Measurements from ENCODE around the gene AR. TPM values are rescaled to one million over a fixed set of nuclear protein-coding genes. Genes with fewer than 3 reads are reported as not detected.
A peak's percentile ranks its signal among the peaks of the same experiment; 100 is the strongest.

The AR gene
- total and polyA plus RNA-seq, 2 of the 4 experiments (the other 2 are of a cell fraction), result 1.5 to 4.7 TPM

DNA sequence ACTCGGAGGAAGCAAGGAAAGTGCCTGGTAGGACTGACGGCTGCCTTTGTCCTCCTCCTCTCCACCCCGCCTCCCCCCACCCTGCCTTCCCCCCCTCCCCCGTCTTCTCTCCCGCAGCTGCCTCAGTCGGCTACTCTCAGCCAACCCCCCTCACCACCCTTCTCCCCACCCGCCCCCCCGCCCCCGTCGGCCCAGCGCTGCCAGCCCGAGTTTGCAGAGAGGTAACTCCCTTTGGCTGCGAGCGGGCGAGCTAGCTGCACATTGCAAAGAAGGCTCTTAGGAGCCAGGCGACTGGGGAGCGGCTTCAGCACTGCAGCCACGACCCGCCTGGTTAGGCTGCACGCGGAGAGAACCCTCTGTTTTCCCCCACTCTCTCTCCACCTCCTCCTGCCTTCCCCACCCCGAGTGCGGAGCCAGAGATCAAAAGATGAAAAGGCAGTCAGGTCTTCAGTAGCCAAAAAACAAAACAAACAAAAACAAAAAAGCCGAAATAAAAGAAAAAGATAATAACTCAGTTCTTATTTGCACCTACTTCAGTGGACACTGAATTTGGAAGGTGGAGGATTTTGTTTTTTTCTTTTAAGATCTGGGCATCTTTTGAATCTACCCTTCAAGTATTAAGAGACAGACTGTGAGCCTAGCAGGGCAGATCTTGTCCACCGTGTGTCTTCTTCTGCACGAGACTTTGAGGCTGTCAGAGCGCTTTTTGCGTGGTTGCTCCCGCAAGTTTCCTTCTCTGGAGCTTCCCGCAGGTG lies 637 bp downstream of the AR start:
- no CpG with 5 or more reads among the region's 30 CpGs for WGBS, 2 experiments (ENCODE audit: extremely low coverage in 2 of 2, insufficient read length in 1 of 2)
- H2BK120ac ChIP-seq (ENCODE audit: low read depth, low read length), result no peak overlapping the region
- 0 out of 2 replicates have a peak overlapping the region, but pooled peaks have one; percentile 37 for H3K27ac ChIP-seq (ENCODE audit: insufficient read depth, low read length)
- no peaks in the 10 kb centered on the region for H3K9me1 ChIP-seq (ENCODE audit: insufficient read depth, low read length)
- ATAC-seq (ENCODE audit: low read depth) (peak; percentile 22), DNase-seq (no peak)
- no peaks in the 10 kb centered on the region for H3K4me1 ChIP-seq (ENCODE audit: control insufficient read depth, insufficient read depth, low read length)
- no peak overlapping the region for H2AFZ ChIP-seq (replicated peaks; ENCODE audit: low read length, poor library complexity)
- H2BK15ac ChIP-seq (ENCODE audit: low read depth, low read length), result no peak overlapping the region
- H3K56ac ChIP-seq (ENCODE audit: extremely low read depth, insufficient read depth, low read length), result no peak overlapping the region
- no peak overlapping the region for H3K4ac ChIP-seq (ENCODE audit: low read depth, low read length)
- no peak overlapping the region for H3K14ac ChIP-seq (replicated peaks; ENCODE audit: low read depth, low read length)
- H3K18ac ChIP-seq (ENCODE audit: low read depth, low read length), result no peak overlapping the region
- H2AK9ac ChIP-seq (replicated peaks; ENCODE audit: low read depth, low read length, poor library complexity), result no peak overlapping the region
- BruUV-seq (replicated peaks), result no TSS peak
- H3K23ac ChIP-seq (ENCODE audit: low read depth, low read length), result no peak overlapping the region
- no peak overlapping the region for H2AK5ac ChIP-seq (ENCODE audit: low read depth, low read length)
- H3K4me3 ChIP-seq (ENCODE audit: insufficient read depth, low read depth, low read length), result peak overlapping the region; percentile 50
- H3K9ac ChIP-seq (ENCODE audit: low read depth, low read length), result no peak overlapping the region
- no peak for TF ChIP-seq MAZ (IDR thresholded peaks at IDR 0.05; ENCODE audit: borderline replicate concordance, low read depth, low read length)
- no peak for TF ChIP-seq BHLHE40 (IDR thresholded peaks at IDR 0.05; ENCODE audit: low read depth, low read length)
- no peak for TF ChIP-seq SMC3 (IDR thresholded peaks at IDR 0.05; ENCODE audit: low read depth, low read length)
- TF ChIP-seq, protein P1, sequence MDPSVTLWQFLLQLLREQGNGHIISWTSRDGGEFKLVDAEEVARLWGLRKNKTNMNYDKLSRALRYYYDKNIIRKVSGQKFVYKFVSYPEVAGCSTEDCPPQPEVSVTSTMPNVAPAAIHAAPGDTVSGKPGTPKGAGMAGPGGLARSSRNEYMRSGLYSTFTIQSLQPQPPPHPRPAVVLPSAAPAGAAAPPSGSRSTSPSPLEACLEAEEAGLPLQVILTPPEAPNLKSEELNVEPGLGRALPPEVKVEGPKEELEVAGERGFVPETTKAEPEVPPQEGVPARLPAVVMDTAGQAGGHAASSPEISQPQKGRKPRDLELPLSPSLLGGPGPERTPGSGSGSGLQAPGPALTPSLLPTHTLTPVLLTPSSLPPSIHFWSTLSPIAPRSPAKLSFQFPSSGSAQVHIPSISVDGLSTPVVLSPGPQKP (IDR thresholded peaks at IDR 0.05; ENCODE audit: borderline replicate concordance, low read depth, low read length), result no peak
- TF ChIP-seq POLR2A (IDR thresholded peaks at IDR 0.05; ENCODE audit: low read depth, low read length), result no peak
- TF ChIP-seq, protein P2, sequence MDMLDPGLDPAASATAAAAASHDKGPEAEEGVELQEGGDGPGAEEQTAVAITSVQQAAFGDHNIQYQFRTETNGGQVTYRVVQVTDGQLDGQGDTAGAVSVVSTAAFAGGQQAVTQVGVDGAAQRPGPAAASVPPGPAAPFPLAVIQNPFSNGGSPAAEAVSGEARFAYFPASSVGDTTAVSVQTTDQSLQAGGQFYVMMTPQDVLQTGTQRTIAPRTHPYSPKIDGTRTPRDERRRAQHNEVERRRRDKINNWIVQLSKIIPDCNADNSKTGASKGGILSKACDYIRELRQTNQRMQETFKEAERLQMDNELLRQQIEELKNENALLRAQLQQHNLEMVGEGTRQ (IDR thresholded peaks at IDR 0.05; ENCODE audit: low read depth, low read length), result no peak
- no peak for TF ChIP-seq RCOR1 (IDR thresholded peaks at IDR 0.05; ENCODE audit: insufficient replicate concordance, low read length)
- TF ChIP-seq MAFK (IDR thresholded peaks at IDR 0.05; ENCODE audit: low read depth, low read length), result no peak
- TF ChIP-seq NFE2L2 (IDR thresholded peaks at IDR 0.05; ENCODE audit: low read depth, low read length), result no peak
- no peak for TF ChIP-seq MXI1 (IDR thresholded peaks at IDR 0.05; ENCODE audit: borderline replicate concordance, low read depth, low read length)
- TF ChIP-seq FOS (IDR thresholded peaks at IDR 0.05; ENCODE audit: low read depth, low read length), result no peak
- no peak for TF ChIP-seq RFX5 (IDR thresholded peaks at IDR 0.05; ENCODE audit: low read depth, low read length)
- no peak for TF ChIP-seq RAD21 (IDR thresholded peaks at IDR 0.05; ENCODE audit: low read length)
- no peaks in the 10 kb centered on the region for H3K79me1 ChIP-seq (ENCODE audit: low read depth in 1 of 2, low read length in 2 of 2)
- H3K27me3 ChIP-seq (ENCODE audit: control insufficient read depth, insufficient read depth, low read length), result peaks cover 16% of the 10 kb centered on the region
- dilution Hi-C loops (cut with HindIII; ENCODE audit: low sequenced_read_pairs, unreplicated experiment) (no loop called here), intact Hi-C loops (cut with micrococcal nuclease) (no loop called here), in situ Hi-C loops (cut with MboI; ENCODE audit: low sequenced_read_pairs) (no loop called here)
- ChIA-PET CTCF (no interaction called here), POLR2A (ENCODE audit: unreplicated experiment) (no interaction called here)
- H4K20me1 ChIP-seq (ENCODE audit: insufficient read depth, low read length), result no peaks in the 10 kb centered on the region
- H3K9me3 ChIP-seq (ENCODE audit: control insufficient read depth, insufficient read depth, low read length), result peaks cover 2% of the 10 kb centered on the region; the same call in 1 of the 2 replicates
- no peak overlapping the region for H2BK20ac ChIP-seq (ENCODE audit: low read depth, low read length)
- no peak overlapping the region for H4K5ac ChIP-seq (ENCODE audit: low read depth, low read length)
- no peak overlapping the region for H4K8ac ChIP-seq (ENCODE audit: low read depth in 2 of 2, low read length in 2 of 2)
- H2BK5ac ChIP-seq (ENCODE audit: low read depth, low read length, poor library complexity, severe bottlenecking), result no peak overlapping the region
- peak overlapping the region; percentile 40; the same call in 1 of the 2 replicates for H3K4me2 ChIP-seq (ENCODE audit: low read depth, low read length)
- no peak overlapping the region for H4K91ac ChIP-seq (ENCODE audit: insufficient read depth, low read depth, low read length)
- no peaks in the 10 kb centered on the region for H3K36me3 ChIP-seq (ENCODE audit: control insufficient read depth, insufficient read depth, low read length)

Measured in IMR-90 (cell line).